ENCODE results near the gene CCNO. TPM values are rescaled to one million over a fixed set of nuclear protein-coding genes. Genes with fewer than 3 reads are reported as not detected.

Gene CCNO
- total RNA-seq, 2 experiments from 2014 or later, result not detected

DNA sequence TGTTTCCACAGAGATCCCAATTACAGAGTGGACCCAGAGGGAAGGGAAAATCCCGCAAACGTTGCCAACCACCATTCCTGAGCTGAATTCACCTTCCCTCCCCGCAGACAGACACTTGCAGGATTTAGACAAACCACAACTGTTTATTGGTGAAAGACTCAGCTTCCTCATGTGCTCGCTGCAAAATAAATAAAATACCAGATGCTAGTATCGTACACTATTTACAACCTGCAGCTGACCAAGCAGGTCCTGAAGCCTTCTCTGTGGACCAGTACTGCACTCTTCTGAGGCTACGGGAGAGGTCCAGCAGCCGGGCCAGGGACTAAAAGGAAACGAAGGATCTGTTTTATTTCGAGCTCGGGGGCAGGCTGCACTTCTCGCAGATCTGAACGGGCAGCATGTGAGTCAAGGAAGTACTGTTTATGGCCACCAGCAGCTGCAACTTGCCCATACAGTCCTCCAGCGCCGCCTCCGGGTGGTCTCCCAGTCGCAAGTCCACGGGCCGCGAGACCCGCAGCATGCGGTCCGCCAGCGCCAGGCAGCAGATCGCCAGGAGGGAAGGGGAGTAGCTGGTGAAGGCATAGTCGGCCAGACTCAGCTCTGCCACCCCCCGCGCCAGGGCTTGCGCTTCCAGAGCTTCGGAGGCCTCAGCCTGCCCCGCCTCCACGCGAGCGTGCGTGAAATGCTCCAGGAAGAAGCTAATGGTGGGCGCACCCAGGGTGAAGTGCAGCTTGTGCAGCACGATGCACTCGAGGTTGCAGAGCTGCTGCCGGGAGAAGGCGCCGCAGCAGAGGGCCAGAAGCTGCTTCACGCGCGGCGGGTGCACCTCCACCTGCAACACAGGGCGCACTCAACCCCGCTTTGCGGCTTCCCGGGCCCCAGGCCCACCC lies 2.1 kb downstream of the CCNO start:
- ChIA-PET CTCF (interaction anchor here (0.8 to 3.3 kb wide), 6 partner anchors 8 to 60 kb away, joined by 3 to 16 read pairs (median 4); no protein-coding TSS in a partner anchor), POLR2A (interaction anchor here (0.6 kb wide), 1 partner anchor 77 kb away, joined by 18 read pairs; the partner anchor contains the start of gene MTREX)
- DNase-seq, result no peak
- Mint-ChIP-seq H3K4me1 (peaks cover 34% of the 10 kb centered on the region), H3K36me3 (ENCODE audit: low read depth) (peaks cover 1% of the 10 kb centered on the region), H3K4me3 (peak overlapping the region; percentile 65), H3K27ac (peak overlapping the region; percentile 13), H3K9me3 (no peaks in the 10 kb centered on the region), H3K27me3 (peaks cover 75% of the 10 kb centered on the region)

DNA sequence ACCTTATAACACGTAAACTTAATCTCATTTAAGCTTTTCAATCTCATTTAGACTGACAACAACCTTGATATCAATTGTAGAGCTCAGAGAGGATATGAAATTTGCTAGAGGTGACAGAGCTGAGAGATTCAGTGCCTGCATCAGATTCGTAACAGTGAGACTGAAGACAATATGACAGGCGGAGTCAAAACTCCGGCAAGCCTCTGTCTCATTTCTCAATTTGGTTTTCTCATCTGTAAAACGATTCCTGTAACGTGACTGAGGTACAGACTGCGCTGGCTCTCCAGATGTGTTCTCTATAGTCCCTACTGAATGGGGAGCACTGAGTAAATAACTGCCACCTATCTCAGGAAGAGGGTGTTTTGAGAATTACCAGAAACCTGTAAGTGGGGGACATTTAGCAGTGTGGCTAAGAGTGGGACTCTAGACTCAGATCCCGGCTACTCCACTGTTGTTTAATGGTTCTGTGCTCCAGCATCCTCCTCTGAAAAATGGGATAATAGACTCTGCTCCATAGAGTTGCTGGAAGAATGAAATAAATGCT lies 3.2 kb downstream of the CCNO start:
- CTCF ChIA-PET, result interaction anchor here (0.9 to 3.3 kb wide), 4 partner anchors 9 to 59 kb away, joined by 3 to 16 read pairs (median 4); no protein-coding TSS in a partner anchor
- H3K27me3 Mint-ChIP-seq, result peaks cover 80% of the 10 kb centered on the region
- POLR2A ChIA-PET, result interaction anchor here (0.6 kb wide), 1 partner anchor 78 kb away, joined by 18 read pairs; the partner anchor contains the start of gene MTREX
- no peak overlapping the region for H3K27ac Mint-ChIP-seq
- no peak for DNase-seq
- H3K4me1 Mint-ChIP-seq, result peaks cover 40% of the 10 kb centered on the region
- no peaks in the 10 kb centered on the region for H3K9me3 Mint-ChIP-seq
- no peak overlapping the region for H3K4me3 Mint-ChIP-seq
- peaks cover 1% of the 10 kb centered on the region for H3K36me3 Mint-ChIP-seq (ENCODE audit: low read depth)

DNA sequence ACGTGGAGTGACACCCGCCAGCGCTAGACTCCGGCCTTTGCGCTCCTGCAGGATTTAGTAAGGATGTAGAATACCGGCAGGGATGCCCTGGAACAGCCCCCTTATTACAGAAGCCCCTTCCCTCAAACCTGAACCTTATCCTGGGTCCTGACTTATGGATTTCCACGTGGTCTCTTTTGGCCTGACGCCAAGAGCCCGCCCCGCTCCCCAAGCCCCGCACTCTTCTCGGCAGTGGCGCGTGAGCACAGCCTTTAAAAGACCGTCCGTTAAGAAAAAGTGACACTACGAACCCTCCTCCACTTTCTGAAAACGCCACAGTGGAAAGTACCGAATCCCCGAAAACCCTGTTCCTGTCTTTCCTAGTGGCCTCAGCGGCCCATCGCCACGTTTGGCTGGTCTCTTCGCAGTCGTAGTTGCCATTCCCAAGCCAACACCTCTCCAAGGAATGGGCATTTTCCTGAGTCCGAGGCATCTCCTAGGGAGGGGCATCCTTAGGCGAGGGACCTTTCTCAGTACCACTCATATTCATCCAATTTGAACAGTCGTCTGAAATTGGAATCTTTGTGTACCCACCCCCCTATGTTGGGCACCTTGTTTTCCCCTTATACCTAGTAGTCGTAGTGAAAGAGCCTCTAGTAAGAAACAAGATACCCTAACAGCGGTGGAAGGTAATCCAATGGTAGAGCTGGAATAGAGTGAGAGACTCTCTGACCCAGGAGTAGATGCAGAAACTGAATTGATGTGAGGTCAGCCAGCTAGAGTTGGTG lies 5.6 kb downstream of the CCNO start:
- H3K4me3 Mint-ChIP-seq, result peak overlapping the region; percentile 54
- H3K27ac Mint-ChIP-seq, result peak overlapping the region; percentile 13

DNA sequence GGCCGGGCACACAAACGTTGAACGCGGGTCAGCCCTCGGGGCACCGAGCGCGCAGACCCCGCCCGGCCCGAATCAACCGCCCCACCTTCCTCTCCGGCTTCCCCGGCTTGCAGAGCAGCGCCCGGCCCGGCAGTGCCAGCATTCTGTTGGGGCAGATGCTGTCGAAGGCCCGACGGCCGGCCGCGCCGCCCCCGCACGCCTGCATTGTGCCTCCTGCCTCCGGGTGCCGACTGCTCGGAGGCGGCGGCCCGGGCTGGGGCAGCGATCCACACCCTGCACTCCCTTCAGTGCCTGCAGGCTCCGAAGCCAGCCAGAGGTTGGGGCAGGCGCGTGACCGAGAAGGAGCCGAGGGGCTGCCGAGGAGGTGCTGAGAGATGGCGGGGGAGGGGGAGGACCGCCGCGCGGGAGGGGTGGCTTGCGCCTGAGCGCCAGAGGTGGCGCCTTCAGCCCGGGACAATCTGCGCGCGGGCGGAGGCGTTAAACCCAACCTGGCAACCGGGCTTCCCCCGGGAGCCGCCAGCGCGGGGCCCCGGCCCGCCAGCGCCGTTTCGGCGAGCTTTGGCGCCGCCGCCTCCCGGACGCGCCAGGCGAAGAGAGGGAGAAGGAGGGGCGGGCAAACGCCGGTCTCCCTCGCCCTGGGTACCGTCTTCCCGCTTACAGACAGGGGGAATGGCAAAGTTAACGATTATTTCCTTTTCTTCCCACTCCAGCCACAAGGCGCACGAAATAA lies 6.3 kb downstream of the CCNO start, which contains the start of gene MCIDAS:
TSS of gene MCIDAS (minus strand) at position 382 of the 730 bp plus-strand sequence. CDS start at position 205, 177 bp downstream.
- peak; percentile 38 for DNase-seq
- Mint-ChIP-seq H3K4me1 (peaks cover 46% of the 10 kb centered on the region), H3K4me3 (peak within 1 kb of the TSS; percentile 54), H3K27ac (peak within 1 kb of the TSS; percentile 31), H3K9me3 (no peaks in the 10 kb centered on the region), H3K27me3 (peaks cover 91% of the 10 kb centered on the region), H3K36me3 (ENCODE audit: low read depth) (peaks cover 7% of the 10 kb centered on the region)
- CTCF ChIA-PET, result interaction anchor here (1.0 to 1.3 kb wide), 2 partner anchors 14 to 54 kb away, joined by 3 to 4 read pairs; partner anchors contain the start of gene CDC20B
- POLR2A ChIA-PET, result no interaction called here

More for the DNA sequence above, 5.6 kb downstream of the CCNO start:
- Mint-ChIP-seq H3K9me3 (no peaks in the 10 kb centered on the region), H3K36me3 (ENCODE audit: low read depth) (peaks cover 1% of the 10 kb centered on the region), H3K27me3 (peaks cover 90% of the 10 kb centered on the region), H3K4me1 (peaks cover 45% of the 10 kb centered on the region)
- ChIA-PET POLR2A (no interaction called here), CTCF (no interaction called here)
- DNase-seq, result no peak

DNA sequence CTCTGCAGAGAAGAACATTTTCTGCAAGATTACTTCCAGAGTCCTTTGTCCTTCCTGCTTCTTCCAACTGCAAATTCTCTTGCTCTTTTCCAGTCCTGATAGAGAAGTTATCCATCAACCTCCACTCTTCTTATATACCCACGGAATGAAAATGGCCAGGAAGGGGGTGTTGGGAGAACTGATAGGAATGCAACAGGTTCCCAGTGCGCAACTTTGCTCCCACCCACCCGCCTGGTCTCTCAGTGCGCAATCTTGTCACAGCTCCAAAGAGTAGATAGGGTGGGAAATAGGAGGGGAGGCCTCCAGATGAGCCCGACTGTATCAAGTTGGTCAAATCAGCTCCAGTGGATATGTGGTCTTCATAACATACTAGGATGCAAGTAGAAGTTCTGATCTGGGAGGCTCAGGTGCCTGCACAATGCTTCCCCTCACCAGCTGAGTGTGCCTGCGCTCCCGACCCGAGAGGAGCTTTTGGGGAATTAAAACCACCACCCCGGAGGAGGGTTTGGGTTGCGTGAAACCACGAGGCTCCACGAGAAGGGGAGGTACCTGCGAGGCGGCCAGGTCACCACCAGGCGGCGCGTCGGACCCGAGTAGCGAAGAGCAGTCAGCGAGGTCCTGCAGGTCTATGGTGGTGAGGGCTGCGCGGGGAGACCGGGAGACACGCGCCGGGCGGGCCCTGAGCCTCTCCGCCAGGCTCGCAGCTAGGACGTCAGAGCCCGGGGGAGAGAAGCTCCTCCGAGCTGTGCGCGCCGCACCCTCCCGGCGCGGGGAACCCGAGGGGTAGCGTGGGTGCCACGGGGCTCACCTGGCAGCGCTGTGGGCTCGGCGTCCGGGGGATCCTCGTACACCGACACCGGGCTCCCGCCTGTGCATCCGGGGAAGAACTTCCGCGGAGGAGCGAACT lies 7.1 kb downstream of the CCNO start:
- CTCF ChIA-PET, result interaction anchor here (0.6 to 1.6 kb wide), 7 partner anchors 9 to 990 kb away, joined by 3 to 4 read pairs (median 4); partner anchors contain the start of gene CDC20B
- peaks cover 40% of the 10 kb centered on the region for H3K4me1 Mint-ChIP-seq
- POLR2A ChIA-PET, result no interaction called here

DNA sequence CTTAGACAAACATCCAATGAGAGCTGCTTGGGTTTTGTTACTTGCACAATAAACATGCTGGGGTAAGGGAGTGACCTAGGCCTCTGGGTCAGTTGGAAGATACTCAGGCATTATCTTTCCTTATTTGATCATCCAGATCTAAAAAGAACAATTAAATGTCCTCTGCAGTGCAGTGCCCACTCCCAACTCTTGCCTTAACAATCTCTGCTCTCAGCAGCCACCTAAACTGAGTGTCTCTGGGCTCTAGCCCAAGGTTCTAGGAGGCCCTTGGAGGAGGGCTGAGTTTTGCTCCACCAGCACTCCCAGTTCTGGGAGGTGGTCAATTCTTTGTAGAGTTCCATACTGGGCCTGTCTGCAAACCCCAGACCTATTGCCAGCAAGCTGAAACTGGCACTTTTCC lies 8.1 kb downstream of the CCNO start:
- Mint-ChIP-seq H3K27me3 (peaks cover 86% of the 10 kb centered on the region), H3K36me3 (ENCODE audit: low read depth) (peaks cover 7% of the 10 kb centered on the region), H3K4me3 (no peak overlapping the region), H3K27ac (no peak overlapping the region), H3K9me3 (no peaks in the 10 kb centered on the region), H3K4me1 (peaks cover 46% of the 10 kb centered on the region)
- no peak for DNase-seq
- ChIA-PET CTCF (interaction anchor here (1.4 to 1.6 kb wide), 2 partner anchors 10 to 64 kb away, joined by 4 read pairs; no protein-coding TSS in a partner anchor), POLR2A (no interaction called here)

More for the DNA sequence above, 7.1 kb downstream of the CCNO start:
- peak; percentile 42 for DNase-seq
- Mint-ChIP-seq H3K27ac (peak overlapping the region; percentile 31), H3K4me3 (peak overlapping the region; percentile 51), H3K27me3 (peaks cover 86% of the 10 kb centered on the region), H3K9me3 (no peaks in the 10 kb centered on the region), H3K36me3 (ENCODE audit: low read depth) (peaks cover 7% of the 10 kb centered on the region)

DNA sequence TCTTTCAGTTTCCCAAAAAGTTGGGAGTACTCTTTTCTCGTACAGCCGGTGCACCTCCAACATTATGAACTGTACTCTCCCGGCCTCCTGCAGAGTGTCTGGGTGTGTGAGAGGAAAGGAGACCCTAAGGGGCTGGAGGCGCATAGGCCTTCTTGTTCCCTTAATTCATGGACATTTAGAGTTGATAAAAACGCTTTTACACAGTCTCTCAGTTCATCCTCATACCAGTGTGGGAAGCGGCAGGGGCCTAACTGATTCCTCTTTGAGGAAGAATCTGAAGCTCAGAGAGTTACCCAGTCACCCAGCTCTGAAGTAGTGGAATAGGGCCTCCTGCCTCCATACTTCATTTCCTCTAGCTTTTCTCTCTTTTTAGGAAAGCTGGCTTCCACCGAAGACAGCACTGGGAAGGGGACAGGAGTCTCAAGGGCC lies 9.6 kb downstream of the CCNO start:
- ChIA-PET CTCF (interaction anchor here (0.7 to 1.4 kb wide), 3 partner anchors 9 to 185 kb away, joined by 3 to 8 read pairs (median 3); partner anchors contain the start of gene CCNO), POLR2A (no interaction called here)
- Mint-ChIP-seq H3K36me3 (ENCODE audit: low read depth) (peaks cover 7% of the 10 kb centered on the region), H3K4me1 (peaks cover 48% of the 10 kb centered on the region), H3K9me3 (no peaks in the 10 kb centered on the region), H3K27ac (no peak overlapping the region), H3K4me3 (no peak overlapping the region), H3K27me3 (peaks cover 86% of the 10 kb centered on the region)
- no peak for DNase-seq

DNA sequence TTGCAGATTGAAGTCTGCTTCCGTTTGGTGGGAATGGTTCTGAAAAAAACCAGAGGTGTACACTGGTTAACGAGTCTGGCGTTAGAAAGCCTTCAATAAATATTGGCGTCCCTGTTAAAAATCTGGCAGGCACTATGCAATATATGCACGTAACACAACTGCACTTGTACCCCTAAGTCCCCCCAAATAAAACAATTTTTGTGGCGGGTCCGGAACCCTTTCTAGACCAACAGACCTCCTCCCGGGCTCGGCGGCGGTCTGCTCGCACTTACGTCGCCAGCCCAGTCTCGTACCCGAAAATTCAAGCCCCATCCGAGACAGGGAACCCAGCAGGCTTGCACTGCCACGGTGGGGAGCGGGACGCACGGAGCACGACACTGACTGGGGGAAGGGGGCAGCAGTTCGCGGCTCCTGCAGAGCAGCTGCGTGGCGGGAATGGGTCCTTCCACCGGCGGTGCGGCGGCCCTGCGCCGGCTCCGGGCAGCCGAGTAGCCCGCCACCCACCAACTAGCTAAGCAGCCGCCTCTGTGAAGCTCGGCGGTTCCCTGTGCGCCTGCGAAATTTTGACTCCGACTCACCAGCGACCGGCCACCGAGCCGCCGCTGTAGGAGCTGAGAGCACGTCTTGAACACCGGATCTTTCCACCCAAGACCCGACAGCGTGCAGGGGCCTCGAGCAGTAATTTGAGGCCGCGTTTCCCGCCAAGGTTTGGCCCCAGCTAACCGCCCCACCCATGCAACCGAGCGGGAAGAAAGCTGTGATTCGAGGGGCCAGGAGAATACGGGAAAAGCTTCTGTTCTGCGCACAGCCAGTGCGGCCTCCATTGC lies 10.2 kb downstream of the CCNO start:
- peaks cover 6% of the 10 kb centered on the region for H3K36me3 Mint-ChIP-seq (ENCODE audit: low read depth)
- POLR2A ChIA-PET, result no interaction called here
- peaks cover 48% of the 10 kb centered on the region for H3K4me1 Mint-ChIP-seq
- H3K27me3 Mint-ChIP-seq, result peaks cover 83% of the 10 kb centered on the region
- CTCF ChIA-PET, result interaction anchor here (0.7 to 1.4 kb wide), 3 partner anchors 8 to 185 kb away, joined by 3 to 8 read pairs (median 3); partner anchors contain the start of gene CCNO
- H3K9me3 Mint-ChIP-seq, result no peaks in the 10 kb centered on the region
- peak overlapping the region; percentile 13 for H3K27ac Mint-ChIP-seq
- no peak for DNase-seq
- no peak overlapping the region for H3K4me3 Mint-ChIP-seq

DNA sequence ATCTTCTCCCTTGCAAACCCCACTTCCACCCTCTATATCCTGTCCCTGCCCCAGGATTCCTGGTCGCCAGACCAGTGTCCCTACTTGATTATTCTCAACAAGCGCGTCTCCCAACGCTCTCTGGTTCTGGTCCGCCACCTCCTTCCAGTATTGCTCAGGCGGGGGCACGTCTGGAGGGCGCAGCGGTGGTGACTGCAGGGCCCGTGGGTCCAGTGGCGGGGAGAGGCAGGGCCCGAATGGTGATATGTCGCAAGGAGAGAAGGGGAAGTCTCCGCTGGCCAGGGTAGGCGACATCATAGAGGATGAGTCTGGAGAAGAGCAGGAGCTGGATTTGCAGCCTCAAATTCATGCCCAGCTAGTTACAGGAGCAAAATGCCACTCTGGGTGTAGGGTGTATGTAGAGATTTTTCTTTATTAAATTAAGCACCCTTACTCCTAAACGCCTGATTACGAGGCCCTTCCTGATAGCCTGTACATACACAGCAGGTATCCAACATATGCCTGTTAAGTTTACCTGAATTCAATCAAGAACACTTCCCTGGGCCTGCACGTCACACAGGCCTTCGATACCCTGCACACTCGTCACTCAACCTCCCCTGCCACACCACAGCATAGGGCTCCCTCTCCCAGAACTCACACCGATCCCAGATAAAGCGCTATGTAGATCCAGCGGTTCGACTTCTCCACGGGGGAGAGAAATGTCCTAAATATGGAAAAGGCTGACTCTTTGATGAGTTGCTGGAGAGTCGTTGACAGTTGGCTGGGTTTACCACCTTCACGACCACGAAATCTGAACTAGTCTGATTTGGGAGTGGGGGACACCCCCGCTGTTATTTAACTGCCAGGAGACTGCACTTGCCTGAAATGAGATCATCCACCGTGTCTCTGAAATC lies 11.1 kb downstream of the CCNO start:
- no peak for DNase-seq
- POLR2A ChIA-PET, result no interaction called here
- peaks cover 40% of the 10 kb centered on the region for H3K4me1 Mint-ChIP-seq

More for the DNA sequence above, 11.1 kb downstream of the CCNO start:
- Mint-ChIP-seq H3K4me3 (peak overlapping the region; percentile 5), H3K27me3 (peaks cover 80% of the 10 kb centered on the region), H3K36me3 (ENCODE audit: low read depth) (peaks cover 6% of the 10 kb centered on the region), H3K27ac (peak overlapping the region; percentile 13), H3K9me3 (no peaks in the 10 kb centered on the region)
- CTCF ChIA-PET, result interaction anchor here (2.9 kb wide), 1 partner anchor 10 kb away, joined by 16 read pairs; the partner anchor contains the start of gene CCNO

Data from activated CD4-positive, alpha-beta T cell treated with anti-CD3 and anti-CD28 coated beads, Interleukin-2, amount 10 ng/mL, durations not matched to agents 7 days and 5 days (primary cell).